HG02870 (cell line): Measurements from ENCODE around the gene GARNL3.

Experiments
- ATAC-seq: cut with Tn5 transposase; IDR thresholded peaks from one replicate; pipeline ENCODE4 v1.9.1; 2021; ENCODE audit warnings: mild to moderate bottlenecking, moderate library complexity; ENCODE audit not compliant: unreplicated experiment

The GARNL3 gene

DNA sequence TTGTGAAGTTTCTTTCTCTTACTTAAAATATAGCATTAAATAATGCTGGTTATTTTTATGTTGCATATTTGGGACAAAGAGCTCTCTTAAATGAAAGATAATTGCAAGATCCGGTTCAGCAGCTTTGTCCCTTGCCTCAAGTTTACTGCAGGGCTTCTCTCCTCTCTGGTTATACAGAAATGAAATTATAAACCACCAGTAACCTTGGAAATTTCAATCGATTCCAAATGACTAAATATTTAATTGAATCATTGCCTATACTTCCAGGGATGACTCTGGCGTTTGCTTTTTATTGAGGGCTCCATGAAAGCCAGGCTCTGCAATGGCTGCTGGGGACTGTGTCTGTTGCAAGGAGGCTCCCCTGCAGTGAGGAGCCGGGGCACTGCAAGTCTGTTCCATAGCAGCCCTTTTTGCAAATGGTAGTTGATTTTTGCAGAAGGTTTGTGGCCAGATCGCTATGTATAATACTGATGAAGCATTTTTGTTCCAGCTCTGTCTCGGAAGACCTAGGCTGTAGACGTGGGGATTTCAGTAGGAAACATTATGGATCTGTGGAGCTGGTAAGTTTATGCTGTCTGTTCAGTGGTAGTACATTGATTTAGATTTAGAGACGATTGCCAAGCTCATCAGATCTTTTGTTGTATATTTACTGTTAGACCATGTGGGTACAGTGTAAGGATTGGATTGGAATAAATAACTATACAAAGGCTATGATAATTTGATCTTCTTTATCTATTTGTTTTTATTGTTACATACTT is at the start of gene GARNL3:
TSS of gene GARNL3 (plus strand) at position 313 of the 758 bp plus-strand sequence. CDS start at position 417, 104 bp downstream.
- ATAC-seq, result no peak

DNA sequence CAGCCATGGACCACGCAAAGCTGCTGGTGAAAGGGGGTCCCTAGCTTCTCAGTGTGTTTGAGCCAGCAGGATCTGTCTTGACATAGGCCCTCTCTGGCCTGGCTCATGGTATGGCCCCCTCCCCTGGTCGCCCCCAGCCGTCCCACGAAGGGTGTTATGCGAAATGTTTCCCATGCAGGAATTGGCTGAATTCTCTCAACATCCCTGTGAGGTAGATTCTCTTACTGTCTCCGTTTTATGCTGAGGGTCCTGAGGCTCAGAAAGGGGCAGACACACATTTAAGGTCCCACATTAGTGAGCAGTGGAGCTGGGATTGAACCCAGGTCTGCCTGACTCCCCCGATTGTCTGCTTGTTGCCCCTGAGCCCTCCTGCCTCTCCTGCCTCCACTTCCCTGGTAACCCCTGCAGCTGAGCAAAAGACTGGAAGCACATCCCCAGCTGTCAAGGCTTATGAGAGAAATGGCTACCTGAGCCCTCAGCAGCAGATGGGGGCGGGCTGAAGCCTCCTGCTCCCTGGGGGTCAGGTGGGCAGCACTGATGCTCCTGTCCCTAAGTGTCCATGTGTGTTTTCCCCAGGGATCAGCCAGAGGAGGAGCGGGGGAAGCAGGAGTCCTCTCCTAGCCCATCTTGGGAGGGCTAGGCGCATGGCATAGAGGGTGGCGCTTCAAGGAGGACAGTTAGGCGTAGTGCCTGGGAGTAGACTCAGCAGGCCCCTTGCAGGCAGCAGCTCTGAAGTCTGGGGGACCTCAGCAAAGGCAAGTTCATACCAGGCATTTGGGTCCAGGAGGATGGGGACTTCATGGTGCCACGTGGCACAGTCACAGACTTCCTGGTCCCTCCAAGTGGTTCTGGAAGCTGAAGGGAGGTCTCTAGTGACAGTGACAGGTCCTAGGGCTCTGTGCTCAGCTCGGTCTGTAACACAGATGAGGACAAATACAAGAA is 49.0 kb upstream of the GARNL3 start:
- ATAC-seq, result no peak

DNA sequence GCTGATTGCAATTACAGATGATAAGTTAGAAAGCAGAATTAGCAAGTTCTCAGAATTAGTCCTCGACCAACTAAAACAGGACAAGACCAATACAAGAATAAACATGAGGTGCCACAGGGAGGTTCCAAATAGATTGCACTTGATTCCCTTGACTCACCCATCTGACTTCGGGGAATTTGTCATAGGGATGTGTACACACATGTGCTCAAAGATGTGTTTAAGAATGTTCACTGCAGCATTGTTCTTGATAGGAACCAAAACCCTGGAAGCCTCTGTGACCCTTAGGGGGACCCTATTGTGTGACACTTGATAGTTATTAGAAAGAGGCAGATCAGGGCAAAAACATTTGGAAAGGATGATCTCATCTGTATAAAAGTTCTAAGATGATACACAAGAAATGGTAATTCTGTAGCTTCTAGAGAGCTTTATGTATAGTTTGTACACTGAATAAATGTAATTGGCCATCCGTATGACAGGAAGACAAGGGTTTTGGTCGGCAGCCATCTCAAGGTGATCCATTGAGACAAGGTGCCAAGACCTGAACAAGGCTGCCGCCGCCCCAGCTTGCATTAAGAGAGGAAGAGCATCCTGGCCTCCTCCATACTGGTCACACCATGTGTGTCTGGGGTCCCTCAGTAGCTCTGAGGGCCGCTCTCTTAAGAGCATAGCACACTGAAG is 48.2 kb upstream of the GARNL3 start:
- no peak for ATAC-seq

- ATAC-seq, result no peak
Measured at GRCh38 chr9:127216888-127217217, 47.7 kb upstream of the GARNL3 start.

DNA sequence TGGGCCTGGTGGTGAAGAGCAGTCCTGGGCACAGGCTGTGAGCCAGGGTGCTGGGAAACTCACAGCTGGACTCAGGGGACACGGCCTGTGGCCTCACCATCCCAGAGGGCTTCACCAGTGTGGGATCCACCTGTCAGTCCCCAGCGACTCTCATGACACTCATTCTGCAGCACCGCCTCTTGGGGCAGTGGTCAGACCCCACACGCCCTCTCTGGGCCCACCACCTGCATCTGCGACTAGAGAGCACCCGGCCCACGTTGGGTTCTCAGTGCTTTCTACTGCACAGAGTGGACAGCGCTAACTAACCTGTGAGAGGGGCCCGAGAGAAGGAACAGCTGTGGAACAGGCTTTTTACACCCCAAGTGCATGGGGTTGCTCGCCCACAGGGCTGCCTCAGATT is 45.8 kb upstream of the GARNL3 start:
- ATAC-seq, result no peak

DNA sequence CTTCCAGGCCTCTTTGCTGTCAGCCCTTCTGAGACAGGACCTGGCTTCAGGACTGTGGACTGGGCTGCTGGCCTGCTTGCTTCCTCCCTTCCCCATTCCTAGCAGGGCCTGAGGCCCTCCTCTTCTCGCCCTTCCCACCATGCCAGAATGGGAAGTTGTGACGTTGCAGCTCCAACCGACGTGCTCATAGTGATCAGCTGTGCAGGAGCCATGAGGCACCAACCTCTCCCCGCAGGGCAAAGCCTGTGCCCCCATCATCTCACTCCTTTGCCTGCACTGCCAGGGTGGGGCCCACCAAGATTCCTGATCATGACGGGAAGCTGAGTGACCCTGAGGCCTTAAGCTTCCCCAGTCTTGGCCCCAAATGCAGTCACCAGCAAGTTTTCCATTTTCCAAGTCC is 45.1 kb upstream of the GARNL3 start:
- ATAC-seq, result no peak

- no peak for ATAC-seq
Measured at GRCh38 chr9:127221695-127222094, 42.9 kb upstream of the GARNL3 start.

- no peak for ATAC-seq
Measured at GRCh38 chr9:127222388-127223095, 42.0 kb upstream of the GARNL3 start.

DNA sequence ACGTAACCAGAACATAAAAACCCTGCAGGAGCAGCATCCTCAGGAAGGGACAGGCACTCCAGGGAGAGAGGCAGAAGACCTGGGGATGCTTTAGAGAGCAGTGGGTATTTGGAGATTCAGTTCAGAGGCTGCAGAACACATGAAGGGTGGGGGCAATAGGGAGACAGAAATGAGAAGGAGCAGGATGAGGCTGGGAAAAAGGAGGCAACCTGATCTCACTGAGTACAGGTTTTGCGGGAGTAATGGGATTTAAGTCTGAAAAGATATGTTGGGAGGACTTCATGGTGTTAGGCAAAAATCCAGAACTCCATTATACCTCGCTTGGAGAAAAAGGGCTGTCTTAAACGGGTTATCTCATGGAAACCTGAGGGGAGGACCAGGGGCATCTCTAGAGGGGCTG is 41.3 kb upstream of the GARNL3 start:
- ATAC-seq, result no peak

DNA sequence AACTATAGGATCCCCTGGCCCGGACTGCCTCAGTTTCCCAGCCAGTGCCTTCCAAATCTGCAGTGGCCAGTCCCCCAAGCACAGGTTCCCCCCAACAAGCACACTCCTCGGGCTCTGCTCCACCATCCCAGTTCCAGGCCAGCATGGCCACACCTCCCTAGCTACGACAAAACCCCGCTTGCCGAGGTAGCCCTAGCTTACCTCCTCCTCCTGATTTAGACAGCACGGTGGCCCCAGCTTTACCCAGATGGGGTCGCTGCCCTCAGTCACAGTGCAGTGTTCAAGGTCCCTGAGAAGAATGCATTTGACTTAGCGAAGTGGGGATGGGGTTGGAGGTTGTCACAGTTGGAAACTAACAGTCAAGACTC is 40.8 kb upstream of the GARNL3 start:
- no peak for ATAC-seq

GRCh38 chr9:127224178-127224882 is 40.2 kb upstream of the GARNL3 start:
- ATAC-seq, result peak; percentile 52

- ATAC-seq, result peak; percentile 48
Measured at GRCh38 chr9:127224883-127225739, 39.5 kb upstream of the GARNL3 start.

DNA sequence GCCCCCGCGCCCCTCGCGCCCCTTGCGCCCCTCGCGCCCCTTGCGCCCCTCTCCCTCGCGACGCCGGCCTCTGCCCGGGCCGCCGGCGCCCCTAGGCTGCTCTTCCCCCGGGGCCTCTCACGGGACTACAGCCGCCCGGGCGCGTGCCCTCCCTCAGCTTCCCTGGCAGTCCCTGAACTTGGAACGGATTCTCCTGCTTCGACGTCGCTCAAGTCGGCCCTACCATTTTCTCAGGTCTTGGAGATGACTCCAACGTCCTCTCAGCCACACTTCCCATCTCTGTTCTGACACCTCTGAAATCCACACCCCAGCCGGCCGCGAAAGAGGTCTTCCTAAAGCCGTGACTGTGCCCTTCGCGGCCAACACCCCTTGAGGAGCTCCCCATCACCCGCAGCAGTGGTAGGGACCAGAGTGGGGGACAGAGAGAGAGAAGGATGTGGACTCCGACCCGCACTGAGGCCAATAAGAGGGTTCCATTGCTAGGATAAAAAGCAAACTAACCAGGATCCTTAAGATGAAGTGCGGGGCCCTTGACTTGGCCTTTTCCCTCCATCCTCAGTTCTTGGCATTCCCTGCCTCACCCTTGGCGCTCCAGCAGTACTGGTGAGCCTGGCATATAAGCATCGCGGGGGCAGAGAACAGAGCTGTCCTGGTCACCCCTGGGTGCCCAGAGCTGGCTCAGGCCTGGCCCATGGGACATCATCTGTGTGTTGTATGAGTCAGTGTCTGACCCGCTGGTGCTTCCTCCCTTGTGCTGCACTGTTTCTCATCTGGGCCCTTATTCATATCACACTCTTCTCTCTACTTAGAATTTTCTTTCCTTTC is 38.6 kb upstream of the GARNL3 start:
- no peak for ATAC-seq

- ATAC-seq, result no peak
Measured at GRCh38 chr9:127229691-127230417, 34.7 kb upstream of the GARNL3 start.

- no peak for ATAC-seq
Measured at GRCh38 chr9:127231666-127232065, 32.9 kb upstream of the GARNL3 start.

GRCh38 chr9:127232833-127233549 is 31.6 kb upstream of the GARNL3 start:
- no peak for ATAC-seq

DNA sequence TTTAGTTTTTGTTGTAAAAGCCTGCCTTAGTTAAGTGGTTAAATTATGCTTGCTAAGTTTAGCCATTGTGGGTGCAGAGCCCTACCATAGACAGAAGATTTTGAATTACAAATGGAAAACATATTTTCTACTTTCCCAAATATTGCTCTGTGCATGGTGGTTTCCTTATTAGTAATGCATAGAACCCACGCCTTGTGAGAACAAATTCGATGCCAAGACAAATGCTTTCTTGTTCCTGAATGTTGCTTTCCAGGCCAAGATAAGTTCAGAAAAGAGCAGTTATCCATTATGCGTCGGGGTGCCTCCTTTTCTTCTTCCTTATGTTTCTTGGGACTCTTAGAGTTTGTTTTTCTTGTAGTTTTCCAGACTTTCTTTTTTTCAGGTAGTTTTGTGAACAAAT is 31.0 kb upstream of the GARNL3 start:
- ATAC-seq, result no peak
